PC-9 (cell line): ENCODE data around the gene UST.

ENCODE experiments used
- CTCF ChIP-seq: fragments of 200-600 bp; sonication (generic); conservative IDR thresholded peaks from 2 replicates; pipeline ENCODE4 v1.6.1; 2017; ENCODE audit warnings: mixed run types, antibody characterized with exemption, mild to moderate bottlenecking, moderate library complexity
- EZH2 ChIP-seq: fragments of 200-600 bp; sonication (generic); IDR thresholded peaks from 2 replicates; pipeline ENCODE4 v1.8.0; 2017; ENCODE audit warnings: antibody characterized with exemption, low read depth

DNA sequence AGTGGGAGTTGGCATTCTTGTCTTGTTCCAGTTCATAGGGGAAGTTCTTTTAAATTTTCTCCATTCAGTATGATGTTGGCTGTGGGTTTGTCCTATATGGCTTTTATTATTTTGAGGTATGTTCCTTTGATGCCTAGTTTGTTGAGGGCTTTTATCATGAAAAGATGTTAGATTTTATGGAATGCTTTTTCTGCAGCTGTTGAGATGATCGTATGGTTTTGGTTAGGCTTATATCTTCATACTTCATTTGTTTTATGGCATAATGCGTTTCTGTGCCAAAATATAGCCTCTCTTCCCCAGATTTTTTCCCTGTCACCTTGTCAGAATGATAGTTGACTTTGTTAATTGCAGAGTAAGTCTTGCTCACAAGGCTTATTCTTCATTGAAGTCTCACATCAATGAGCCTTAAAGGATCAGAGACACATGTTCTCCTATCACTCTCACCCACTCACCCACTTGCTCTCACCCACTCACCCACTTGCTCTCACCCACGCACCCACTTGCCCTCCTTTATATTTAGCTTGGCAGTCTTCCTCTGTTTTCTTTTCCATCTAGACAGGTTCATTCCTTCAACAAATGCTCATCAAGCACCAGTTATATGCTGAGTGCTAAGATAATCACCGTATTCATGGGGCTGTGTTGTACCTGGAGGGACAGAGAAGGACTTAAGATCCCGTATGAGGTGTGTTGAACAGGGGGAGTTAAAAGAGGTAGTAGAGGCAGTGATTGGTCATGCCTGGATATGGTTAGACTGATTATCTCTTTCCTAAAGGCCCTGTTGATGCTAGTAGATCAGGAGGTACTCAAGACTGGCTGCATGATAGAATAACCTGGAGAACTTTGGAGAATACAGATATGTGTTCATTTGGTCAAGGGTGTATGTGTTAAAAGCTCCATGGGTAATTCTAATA lies 19.3 kb downstream of the UST start:
- TF ChIP-seq EZH2 (no peak), CTCF (no peak)
